ENCODE results near the gene ADNP2.

ADNP2 gene

DNA sequence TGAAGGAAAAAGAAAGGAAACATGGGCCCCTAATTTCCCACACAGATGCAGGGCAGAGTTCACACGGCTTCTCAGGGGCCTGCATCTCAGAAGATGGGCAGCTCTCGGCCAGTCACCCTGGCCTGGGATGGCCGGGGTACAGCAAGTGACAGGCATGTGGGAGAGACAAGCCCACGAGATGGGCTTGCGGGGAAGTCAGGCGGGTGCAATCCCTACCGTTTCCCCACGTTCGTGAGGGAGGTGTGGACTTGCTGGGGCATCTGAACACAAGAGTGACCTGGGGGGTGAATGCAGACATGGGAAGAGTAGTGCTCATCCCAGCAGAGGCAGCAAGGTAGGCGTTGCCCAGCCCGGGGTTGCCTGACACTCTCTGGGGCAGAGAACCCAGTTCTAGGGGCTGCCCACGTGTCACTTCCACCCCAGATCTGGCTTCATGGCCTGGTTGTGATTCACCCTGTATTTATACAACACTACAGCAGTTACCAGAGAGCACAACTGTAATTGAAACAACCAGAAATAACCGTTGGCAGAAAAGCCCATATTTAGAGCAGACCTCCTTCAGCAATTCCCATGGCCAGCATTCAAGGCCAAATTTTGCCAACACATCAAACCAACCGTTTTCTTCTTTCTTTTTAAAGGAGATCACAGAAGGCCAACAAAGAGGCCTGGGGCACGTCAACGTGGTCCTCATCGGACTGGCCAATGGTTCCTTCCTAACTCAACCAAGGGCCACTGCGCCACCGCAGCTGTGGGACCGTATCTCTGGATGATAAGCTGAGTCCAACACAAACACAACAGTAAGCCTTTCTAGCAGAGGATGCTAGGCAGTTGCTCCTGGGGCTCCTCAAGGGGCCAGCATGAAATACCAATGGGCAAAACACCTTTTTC lies 79.8 kb downstream of the ADNP2 start:
- no peak for DNase-seq (ENCODE audit: low spot score)
- FAIRE-seq, result peak; percentile 91

DNA sequence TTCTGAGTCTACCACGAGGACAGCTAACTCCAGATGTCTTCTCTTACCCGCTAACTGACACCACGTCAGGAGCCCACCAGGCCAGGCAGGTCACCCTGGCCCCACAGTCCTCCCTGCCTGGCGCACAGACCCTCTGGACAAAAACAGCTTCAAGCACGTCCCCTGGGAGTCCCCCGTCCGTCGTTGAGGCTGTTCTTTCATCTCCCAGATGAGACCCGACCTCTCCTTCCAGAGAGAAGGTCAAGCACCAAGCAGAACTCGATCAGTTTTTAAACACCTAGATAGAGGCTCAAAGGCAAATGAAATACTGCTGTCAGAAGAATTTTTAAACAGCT lies 80.4 kb downstream of the ADNP2 start:
- DNase-seq (ENCODE audit: low spot score) (no peak), FAIRE-seq (peak; percentile 53)

Data from urothelium cell line (cell line).